Measurements from ENCODE around the gene ADAM23. TPM values are rescaled to one million over a fixed set of nuclear protein-coding genes. Genes with fewer than 3 reads are reported as not detected.

The ADAM23 gene
- polyA plus RNA-seq, 1 of the 3 experiments (the other 2 are of a cell fraction): 3.7 TPM

DNA sequence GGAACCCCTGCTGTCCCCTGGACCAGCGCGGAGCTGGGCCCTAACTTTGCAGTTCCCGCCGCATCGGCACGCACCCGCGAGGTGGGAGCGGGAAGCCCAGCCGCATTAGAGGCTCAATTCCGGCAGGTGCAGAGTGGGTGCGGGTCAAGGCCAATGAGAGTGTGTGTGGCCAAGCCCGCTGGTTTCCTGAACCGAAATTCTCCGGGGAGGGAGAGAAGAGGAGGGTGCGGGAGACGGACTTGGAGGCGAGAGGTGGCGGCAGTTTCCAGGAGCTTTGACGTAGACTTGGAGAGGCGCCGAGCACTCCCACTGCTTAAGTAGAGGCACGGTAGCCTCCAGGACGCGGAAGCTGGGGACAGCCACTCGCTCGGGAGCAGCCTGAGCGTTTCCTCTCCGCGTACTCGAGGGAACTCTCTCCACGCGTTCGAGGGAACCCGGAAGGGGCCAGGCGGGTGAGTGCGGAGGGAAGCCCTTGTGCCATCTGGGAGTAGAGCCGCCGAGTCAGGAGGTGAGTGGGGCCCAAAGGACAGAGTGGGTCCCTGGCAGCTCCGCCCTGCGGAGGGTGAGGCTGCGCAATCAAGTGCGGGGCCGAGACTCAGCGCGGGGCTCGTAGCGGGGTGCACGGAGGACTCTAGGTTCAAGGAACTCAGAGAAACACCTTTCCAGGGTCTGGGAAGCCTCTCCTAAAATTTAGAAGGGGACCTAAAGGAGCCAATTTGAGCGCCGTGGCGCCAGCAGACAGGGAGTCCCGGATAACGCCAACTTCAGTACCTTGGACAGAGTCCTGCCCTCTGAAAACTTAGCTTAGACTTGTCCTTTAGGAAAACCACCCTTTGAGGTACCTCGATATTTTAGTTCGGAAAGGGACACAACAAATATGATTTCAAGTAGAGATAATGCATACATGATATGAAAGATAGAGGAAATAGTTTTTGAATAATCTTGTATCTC is 199.0 kb downstream of the ADAM23 start, which contains the start of gene FAM237A:
FAM237A (plus strand) TSS at position 413 of the 951 bp plus-strand sequence. CDS start 1,750 bp downstream, outside the sequence.
- CTCF ChIA-PET: interaction anchor here (0.6 to 2.1 kb wide), 5 partner anchors 10 to 1184 kb away, joined by 3 to 4 read pairs (median 4); no protein-coding TSS in a partner anchor

DNA sequence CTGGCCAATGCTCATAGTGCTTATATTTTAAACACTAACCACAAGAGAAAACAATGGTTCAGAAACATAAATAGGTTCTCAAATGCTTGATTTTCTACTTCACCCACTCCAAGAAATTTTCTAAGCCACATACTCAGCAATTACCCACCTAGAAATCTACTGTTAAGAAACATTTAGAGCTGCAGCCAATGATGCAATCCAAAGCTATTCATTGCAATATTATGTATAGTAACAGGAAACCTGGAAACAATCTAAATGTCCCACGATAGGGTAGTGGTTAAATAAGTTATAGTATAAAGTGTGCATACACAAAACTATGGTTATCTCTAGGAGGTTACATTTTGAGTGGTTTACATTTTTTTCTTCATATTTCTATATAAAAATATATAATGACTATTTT is 204.7 kb downstream of the ADAM23 start:
- Histone ChIP-seq H3K9me2 (0 out of 2 replicates have a peak, but pooled peaks cover under 1% of the 10 kb centered on the region), H3K27ac (ENCODE audit: low read depth in 2 of 2, low read length in 1 of 2) (no peak overlapping the region), H3K9me3 (no peaks in the 10 kb centered on the region), H3K4me1 (ENCODE audit: control insufficient read depth in 1 of 2, insufficient read depth in 2 of 2, low read depth in 1 of 2, low read length in 1 of 2) (no peaks in the 10 kb centered on the region), H3K4me2 (no peak overlapping the region), H3K9ac (no peak overlapping the region), H3F3A (replicated peaks; ENCODE audit: insufficient read depth) (no peaks in the 10 kb centered on the region), H3K27me3 (ENCODE audit: insufficient read depth) (no peaks in the 10 kb centered on the region), H2AFZ (ENCODE audit: low read depth) (no peak overlapping the region), H3K4me3 (ENCODE audit: low read depth in 2 of 2, low read length in 1 of 2) (no peak overlapping the region), H3K79me2 (ENCODE audit: insufficient read depth) (no peaks in the 10 kb centered on the region), H3K36me3 (replicated peaks in 1 of 2; ENCODE audit: control insufficient read depth in 1 of 2, insufficient read depth in 2 of 2, low read length in 1 of 2) (no peaks in the 10 kb centered on the region), H4K20me1 (ENCODE audit: insufficient read depth) (no peaks in the 10 kb centered on the region)
- POLR2A ChIA-PET: no interaction called here
- DNase-seq: no peak
- CTCF ChIA-PET: no interaction called here
- WGBS (ENCODE audit: low lambda C conversion rate): 17% methylated on average over 1 of the region's 1 CpG
- TF ChIP-seq YY1 (IDR thresholded peaks at IDR 0.05; ENCODE audit: low read depth) (no peak), NRF1 (IDR thresholded peaks at IDR 0.05; ENCODE audit: low read depth, low read length) (no peak), TEAD4 (IDR thresholded peaks at IDR 0.05; ENCODE audit: borderline replicate concordance, insufficient read depth) (no peak), FOXJ3 (CRISPR knock-in tag; IDR thresholded peaks at IDR 0.05) (no peak), RXRA (IDR thresholded peaks at IDR 0.05; ENCODE audit: borderline replicate concordance, low read depth) (no peak), MXI1 (IDR thresholded peaks at IDR 0.05; ENCODE audit: low read depth, low read length) (no peak), RCOR1 (IDR thresholded peaks at IDR 0.05; ENCODE audit: low read length) (no peak), MEF2A (IDR thresholded peaks at IDR 0.05; ENCODE audit: borderline replicate concordance, low read depth) (no peak), ELF1 (IDR thresholded peaks at IDR 0.05) (no peak)
- TF ChIP-seq, protein P1, sequence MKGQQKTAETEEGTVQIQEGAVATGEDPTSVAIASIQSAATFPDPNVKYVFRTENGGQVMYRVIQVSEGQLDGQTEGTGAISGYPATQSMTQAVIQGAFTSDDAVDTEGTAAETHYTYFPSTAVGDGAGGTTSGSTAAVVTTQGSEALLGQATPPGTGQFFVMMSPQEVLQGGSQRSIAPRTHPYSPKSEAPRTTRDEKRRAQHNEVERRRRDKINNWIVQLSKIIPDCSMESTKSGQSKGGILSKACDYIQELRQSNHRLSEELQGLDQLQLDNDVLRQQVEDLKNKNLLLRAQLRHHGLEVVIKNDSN (IDR thresholded peaks at IDR 0.05; ENCODE audit: borderline replicate concordance, low read depth): no peak
- TF ChIP-seq, protein P2, sequence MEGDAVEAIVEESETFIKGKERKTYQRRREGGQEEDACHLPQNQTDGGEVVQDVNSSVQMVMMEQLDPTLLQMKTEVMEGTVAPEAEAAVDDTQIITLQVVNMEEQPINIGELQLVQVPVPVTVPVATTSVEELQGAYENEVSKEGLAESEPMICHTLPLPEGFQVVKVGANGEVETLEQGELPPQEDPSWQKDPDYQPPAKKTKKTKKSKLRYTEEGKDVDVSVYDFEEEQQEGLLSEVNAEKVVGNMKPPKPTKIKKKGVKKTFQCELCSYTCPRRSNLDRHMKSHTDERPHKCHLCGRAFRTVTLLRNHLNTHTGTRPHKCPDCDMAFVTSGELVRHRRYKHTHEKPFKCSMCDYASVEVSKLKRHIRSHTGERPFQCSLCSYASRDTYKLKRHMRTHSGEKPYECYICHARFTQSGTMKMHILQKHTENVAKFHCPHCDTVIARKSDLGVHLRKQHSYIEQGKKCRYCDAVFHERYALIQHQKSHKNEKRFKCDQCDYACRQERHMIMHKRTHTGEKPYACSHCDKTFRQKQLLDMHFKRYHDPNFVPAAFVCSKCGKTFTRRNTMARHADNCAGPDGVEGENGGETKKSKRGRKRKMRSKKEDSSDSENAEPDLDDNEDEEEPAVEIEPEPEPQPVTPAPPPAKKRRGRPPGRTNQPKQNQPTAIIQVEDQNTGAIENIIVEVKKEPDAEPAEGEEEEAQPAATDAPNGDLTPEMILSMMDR (IDR thresholded peaks at IDR 0.05): no peak
- TF ChIP-seq, protein P3, sequence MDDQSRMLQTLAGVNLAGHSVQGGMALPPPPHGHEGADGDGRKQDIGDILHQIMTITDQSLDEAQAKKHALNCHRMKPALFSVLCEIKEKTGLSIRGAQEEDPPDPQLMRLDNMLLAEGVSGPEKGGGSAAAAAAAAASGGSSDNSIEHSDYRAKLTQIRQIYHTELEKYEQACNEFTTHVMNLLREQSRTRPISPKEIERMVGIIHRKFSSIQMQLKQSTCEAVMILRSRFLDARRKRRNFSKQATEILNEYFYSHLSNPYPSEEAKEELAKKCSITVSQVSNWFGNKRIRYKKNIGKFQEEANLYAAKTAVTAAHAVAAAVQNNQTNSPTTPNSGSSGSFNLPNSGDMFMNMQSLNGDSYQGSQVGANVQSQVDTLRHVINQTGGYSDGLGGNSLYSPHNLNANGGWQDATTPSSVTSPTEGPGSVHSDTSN (IDR thresholded peaks at IDR 0.05): no peak

More for the DNA sequence above, 199.0 kb downstream of the ADAM23 start, which contains the start of gene FAM237A:
- Histone ChIP-seq H3K9me3 (no peaks in the 10 kb centered on the region), H3F3A (replicated peaks; ENCODE audit: insufficient read depth) (no peaks in the 10 kb centered on the region), H3K36me3 (replicated peaks in 1 of 2; ENCODE audit: control insufficient read depth in 1 of 2, insufficient read depth in 2 of 2, low read length in 1 of 2) (no peaks in the 10 kb centered on the region), H3K27me3 (ENCODE audit: insufficient read depth) (no peaks in the 10 kb centered on the region; the same call in 1 of the 2 replicates), H2AFZ (ENCODE audit: low read depth) (no peak within 1 kb of the TSS), H4K20me1 (ENCODE audit: insufficient read depth) (no peaks in the 10 kb centered on the region), H3K9me2 (0 out of 2 replicates have a peak, but pooled peaks cover 3% of the 10 kb centered on the region), H3K4me1 (ENCODE audit: control insufficient read depth in 1 of 2, insufficient read depth in 2 of 2, low read depth in 1 of 2, low read length in 1 of 2) (no peaks in the 10 kb centered on the region; a peak in 1 of 4 replicates), H3K4me2 (0 out of 2 replicates have a peak within 1 kb of the TSS, but pooled peaks have one; percentile 24), H3K79me2 (ENCODE audit: insufficient read depth) (no peaks in the 10 kb centered on the region), H3K4me3 (ENCODE audit: low read depth in 2 of 2, low read length in 1 of 2) (peak within 1 kb of the TSS in 1 of 2 experiments; percentile 40; a peak in 3 of 4 replicates), H3K27ac (ENCODE audit: low read depth in 2 of 2, low read length in 1 of 2) (no peak within 1 kb of the TSS), H3K9ac (no peak within 1 kb of the TSS)
- POLR2A ChIA-PET: interaction anchor here (0.6 kb wide), 1 partner anchor 740 kb away, joined by 3 read pairs; no protein-coding TSS in a partner anchor
- TF ChIP-seq, protein P4, sequence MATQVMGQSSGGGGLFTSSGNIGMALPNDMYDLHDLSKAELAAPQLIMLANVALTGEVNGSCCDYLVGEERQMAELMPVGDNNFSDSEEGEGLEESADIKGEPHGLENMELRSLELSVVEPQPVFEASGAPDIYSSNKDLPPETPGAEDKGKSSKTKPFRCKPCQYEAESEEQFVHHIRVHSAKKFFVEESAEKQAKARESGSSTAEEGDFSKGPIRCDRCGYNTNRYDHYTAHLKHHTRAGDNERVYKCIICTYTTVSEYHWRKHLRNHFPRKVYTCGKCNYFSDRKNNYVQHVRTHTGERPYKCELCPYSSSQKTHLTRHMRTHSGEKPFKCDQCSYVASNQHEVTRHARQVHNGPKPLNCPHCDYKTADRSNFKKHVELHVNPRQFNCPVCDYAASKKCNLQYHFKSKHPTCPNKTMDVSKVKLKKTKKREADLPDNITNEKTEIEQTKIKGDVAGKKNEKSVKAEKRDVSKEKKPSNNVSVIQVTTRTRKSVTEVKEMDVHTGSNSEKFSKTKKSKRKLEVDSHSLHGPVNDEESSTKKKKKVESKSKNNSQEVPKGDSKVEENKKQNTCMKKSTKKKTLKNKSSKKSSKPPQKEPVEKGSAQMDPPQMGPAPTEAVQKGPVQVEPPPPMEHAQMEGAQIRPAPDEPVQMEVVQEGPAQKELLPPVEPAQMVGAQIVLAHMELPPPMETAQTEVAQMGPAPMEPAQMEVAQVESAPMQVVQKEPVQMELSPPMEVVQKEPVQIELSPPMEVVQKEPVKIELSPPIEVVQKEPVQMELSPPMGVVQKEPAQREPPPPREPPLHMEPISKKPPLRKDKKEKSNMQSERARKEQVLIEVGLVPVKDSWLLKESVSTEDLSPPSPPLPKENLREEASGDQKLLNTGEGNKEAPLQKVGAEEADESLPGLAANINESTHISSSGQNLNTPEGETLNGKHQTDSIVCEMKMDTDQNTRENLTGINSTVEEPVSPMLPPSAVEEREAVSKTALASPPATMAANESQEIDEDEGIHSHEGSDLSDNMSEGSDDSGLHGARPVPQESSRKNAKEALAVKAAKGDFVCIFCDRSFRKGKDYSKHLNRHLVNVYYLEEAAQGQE (IDR thresholded peaks at IDR 0.05; ENCODE audit: low read depth, low read length): peak; percentile 98
- TF ChIP-seq, protein P1 (IDR thresholded peaks at IDR 0.05; ENCODE audit: borderline replicate concordance, low read depth): no peak
- no peak for TF ChIP-seq TAF1 (IDR thresholded peaks at IDR 0.05; ENCODE audit: borderline replicate concordance, low read depth, low read length)
- 20% methylated on average over 44 of the region's 56 CpGs for WGBS (ENCODE audit: low lambda C conversion rate)
- peak; percentile 68 for DNase-seq

Data from SK-N-SH (cell line).